Iris pigment epithelial cell (primary cell): Measurements from ENCODE around the gene SLC35G1.
A peak's percentile ranks its signal among the peaks of the same experiment; 100 is the strongest.

Experiments
- DNase-seq: peaks from one replicate; pipeline ENCODE4 v3.0.0-alpha.2; 2011; ENCODE audit warnings: low read depth

The SLC35G1 gene

GRCh38 chr10:93893646-93894515 lies at the start of gene SLC35G1:
Gene SLC35G1, plus strand, starts transcription at chr10:93893978. Its CDS starts 56 bp downstream, at chr10:93894034.
- DNase-seq, result peak; percentile 45

GRCh38 chr10:93844979-93845626 lies 48.7 kb upstream of the SLC35G1 start:
- DNase-seq, result no peak

GRCh38 chr10:93849593-93849992 lies 44.2 kb upstream of the SLC35G1 start:
- no peak for DNase-seq

- DNase-seq, result no peak
Observed at GRCh38 chr10:93850031-93851015, 43.5 kb upstream of the SLC35G1 start.

- no peak for DNase-seq
Observed at GRCh38 chr10:93851169-93851568, 42.6 kb upstream of the SLC35G1 start.

GRCh38 chr10:93852476-93853095 lies 41.2 kb upstream of the SLC35G1 start:
- no peak for DNase-seq

GRCh38 chr10:93854975-93855374 lies 38.8 kb upstream of the SLC35G1 start:
- no peak for DNase-seq

GRCh38 chr10:93856349-93857145 lies 37.2 kb upstream of the SLC35G1 start:
- DNase-seq, result no peak

- DNase-seq, result no peak
Observed at GRCh38 chr10:93859049-93859655, 34.6 kb upstream of the SLC35G1 start.

GRCh38 chr10:93861825-93862224 lies 32.0 kb upstream of the SLC35G1 start:
- DNase-seq, result no peak

- no peak for DNase-seq
Observed at GRCh38 chr10:93865794-93866425, 27.9 kb upstream of the SLC35G1 start.

GRCh38 chr10:93867525-93867924 lies 26.3 kb upstream of the SLC35G1 start:
- DNase-seq, result no peak

- DNase-seq, result no peak
Observed at GRCh38 chr10:93871671-93872204, 22.0 kb upstream of the SLC35G1 start.

GRCh38 chr10:93872375-93873158 lies 21.2 kb upstream of the SLC35G1 start:
- DNase-seq, result no peak

- DNase-seq, result peak; percentile 82
Observed at GRCh38 chr10:93873420-93874115, 20.2 kb upstream of the SLC35G1 start.

GRCh38 chr10:93874309-93875031 lies 19.3 kb upstream of the SLC35G1 start:
- DNase-seq, result no peak

- DNase-seq, result peak; percentile 43
Observed at GRCh38 chr10:93875032-93875358, 18.8 kb upstream of the SLC35G1 start.

GRCh38 chr10:93876381-93876780 lies 17.4 kb upstream of the SLC35G1 start:
- DNase-seq, result no peak
